Endothelial cell of hepatic sinusoid (primary cell): Measurements from ENCODE around the gene NDUFA11.
"Not testable (repeated sequence)": the region's sequence is repeated elsewhere in the genome, so short reads cannot be mapped to it uniquely, and the experiment has no call there.

ENCODE experiments used
- in situ Hi-C: cut with HindIII; loops from 2 replicates; pipeline ENCODE4 v1.10.0; 2017; ENCODE audit warnings: low sequenced_read_pairs

NDUFA11 gene

GRCh38 chr19:5892772-5893275 is 10.8 kb downstream of the NDUFA11 start:
- in situ Hi-C loops: no loop called here

- in situ Hi-C loops: no loop called here
These were observed 11.4 kb downstream of the NDUFA11 start for GRCh38 chr19:5891938-5892771.

GRCh38 chr19:5891572-5891937 is 12.0 kb downstream of the NDUFA11 start:
- in situ Hi-C loops: no loop called here

- in situ Hi-C loops: no loop called here
These were observed 13.5 kb downstream of the NDUFA11 start for GRCh38 chr19:5890099-5890498.

- in situ Hi-C loops: no loop called here
These were observed 14.2 kb downstream of the NDUFA11 start for GRCh38 chr19:5889288-5889971.

- in situ Hi-C loops: not testable (repeated sequence)
These were observed 19.4 kb downstream of the NDUFA11 start for GRCh38 chr19:5884065-5884811.

- in situ Hi-C loops: not testable (repeated sequence)
These were observed 20.3 kb downstream of the NDUFA11 start for GRCh38 chr19:5883157-5883873.

GRCh38 chr19:5882421-5882968 is 21.1 kb downstream of the NDUFA11 start:
- in situ Hi-C loops: no loop called here

GRCh38 chr19:5881543-5882299 is 21.9 kb downstream of the NDUFA11 start:
- in situ Hi-C loops: no loop called here

- in situ Hi-C loops: no loop called here
These were observed 22.9 kb downstream of the NDUFA11 start for GRCh38 chr19:5880604-5881078.

GRCh38 chr19:5880196-5880595 is 23.4 kb downstream of the NDUFA11 start:
- in situ Hi-C loops: no loop called here

- in situ Hi-C loops: no loop called here
These were observed 25.7 kb downstream of the NDUFA11 start for GRCh38 chr19:5877882-5878281.

- in situ Hi-C loops: no loop called here
These were observed 26.2 kb downstream of the NDUFA11 start for GRCh38 chr19:5877427-5877826.

GRCh38 chr19:5874496-5874895 is 29.1 kb downstream of the NDUFA11 start:
- in situ Hi-C loops: not testable (repeated sequence)

- in situ Hi-C loops: no loop called here
These were observed 29.9 kb downstream of the NDUFA11 start for GRCh38 chr19:5873617-5874199.

GRCh38 chr19:5870986-5871394 is 32.6 kb downstream of the NDUFA11 start:
- in situ Hi-C loops: no loop called here

- in situ Hi-C loops: no loop called here
These were observed 36.1 kb downstream of the NDUFA11 start for GRCh38 chr19:5867201-5868136.

GRCh38 chr19:5865772-5866171 is 37.8 kb downstream of the NDUFA11 start:
- in situ Hi-C loops: no loop called here
